Mammary epithelial cell (primary cell): ENCODE data around the gene KRTAP10-5.
"Not testable (repeated sequence)": the region's sequence is repeated elsewhere in the genome, so short reads cannot be mapped to it uniquely, and the experiment has no call there.

Experiments
- CTCF ChIP-seq, 2 donors: IDR thresholded peaks in 1 of 2; conservative IDR thresholded peaks in 1 of 2; 2 replicates each; pipeline ENCODE4 v1.5.1; 2011 to 2012; ENCODE audit warnings: inconsistent platforms in 2 of 2, low read length in 2 of 2, mild to moderate bottlenecking in 2 of 2, control low read depth in 1 of 2, low read depth in 1 of 2; ENCODE audit not compliant: insufficient read depth in 1 of 2; ENCODE audit errors: extremely low read depth in 1 of 2
- EZH2 ChIP-seq: IDR thresholded peaks from 2 replicates; pipeline ENCODE4 v1.6.1; 2012; ENCODE audit warnings: low read length, inconsistent platforms, borderline replicate concordance

GRCh38 chr21:44627831-44628233, 47.4 kb upstream of the KRTAP10-5 start:
- not testable (repeated sequence) for TF ChIP-seq CTCF (conservative IDR thresholded peaks at IDR 0.05 in 1 of 2, IDR thresholded peaks at IDR 0.05 in 1 of 2; ENCODE audit: extremely low read depth in 1 of 2, insufficient read depth in 1 of 2, low read depth in 1 of 2, low read length in 2 of 2); EZH2
